ENCODE measurements around the gene HACD3.
"Not testable (repeated sequence)": the region's sequence is repeated elsewhere in the genome, so short reads cannot be mapped to it uniquely, and the experiment has no call there.

Gene HACD3

GRCh38 chr15:65603134-65603533 is 72.9 kb downstream of the HACD3 start:
- no peak for DNase-seq (ENCODE audit: low spot score)

GRCh38 chr15:65603559-65603958 is 73.3 kb downstream of the HACD3 start:
- DNase-seq (ENCODE audit: low spot score): no peak

GRCh38 chr15:65610871-65611718 is 80.8 kb downstream of the HACD3 start, which contains the start of gene INTS14:
Gene INTS14 (minus strand): TSS chr15:65611131. CDS start chr15:65607380, 3,751 bp downstream.
- peak; percentile 96 for DNase-seq (ENCODE audit: low spot score)

- no peak for DNase-seq (ENCODE audit: low spot score)
Observed at GRCh38 chr15:65611888-65612615, 81.8 kb downstream of the HACD3 start.

GRCh38 chr15:65612616-65612946 is 82.3 kb downstream of the HACD3 start:
- no peak for DNase-seq (ENCODE audit: low spot score)

- DNase-seq (ENCODE audit: low spot score): no peak
Observed at GRCh38 chr15:65612949-65613744, 82.9 kb downstream of the HACD3 start.

GRCh38 chr15:65615887-65616286 is 85.6 kb downstream of the HACD3 start:
- DNase-seq (ENCODE audit: low spot score): not testable (repeated sequence)

GRCh38 chr15:65618560-65619109 is 88.4 kb downstream of the HACD3 start:
- no peak for DNase-seq (ENCODE audit: low spot score)

- no peak for DNase-seq (ENCODE audit: low spot score)
Observed at GRCh38 chr15:65619626-65620290, 89.5 kb downstream of the HACD3 start.

- no peak for DNase-seq (ENCODE audit: low spot score)
Observed at GRCh38 chr15:65620833-65621232, 90.6 kb downstream of the HACD3 start.

- no peak for DNase-seq (ENCODE audit: low spot score)
Observed at GRCh38 chr15:65621638-65622037, 91.4 kb downstream of the HACD3 start, which contains the start of gene SLC24A1. Gene SLC24A1 (plus strand): TSS chr15:65621938. CDS start chr15:65624081, 2,143 bp downstream.

- no peak for DNase-seq (ENCODE audit: low spot score)
Observed at GRCh38 chr15:65623103-65623502, 92.8 kb downstream of the HACD3 start.

- DNase-seq (ENCODE audit: low spot score): no peak
Observed at GRCh38 chr15:65626856-65627255, 96.6 kb downstream of the HACD3 start.
